HG03521 (cell line): ENCODE measurements around the gene GPR12.
"Not testable (repeated sequence)": the region's sequence is repeated elsewhere in the genome, so short reads cannot be mapped to it uniquely, and the experiment has no call there.

Source experiments
- ATAC-seq: cut with Tn5 transposase; IDR thresholded peaks from one replicate; pipeline ENCODE4 v1.9.1; 2021; ENCODE audit warnings: mild to moderate bottlenecking, moderate library complexity; ENCODE audit not compliant: unreplicated experiment

The GPR12 gene

GRCh38 chr13:26749285-26749684, 11.3 kb downstream of the GPR12 start:
- no peak for ATAC-seq

- no peak for ATAC-seq
These were observed 12.9 kb downstream of the GPR12 start for GRCh38 chr13:26747706-26748105.

- no peak for ATAC-seq
These were observed 16.6 kb downstream of the GPR12 start for GRCh38 chr13:26743971-26744370.

GRCh38 chr13:26742691-26743358, 17.8 kb downstream of the GPR12 start:
- no peak for ATAC-seq

GRCh38 chr13:26735677-26736076, 24.9 kb downstream of the GPR12 start:
- no peak for ATAC-seq

- no peak for ATAC-seq
These were observed 33.0 kb downstream of the GPR12 start for GRCh38 chr13:26727633-26728032.

- ATAC-seq, result no peak
These were observed 33.5 kb downstream of the GPR12 start for GRCh38 chr13:26727122-26727521.

- ATAC-seq, result no peak
These were observed 33.9 kb downstream of the GPR12 start for GRCh38 chr13:26726684-26727083.

- not testable (repeated sequence) for ATAC-seq
These were observed 37.0 kb downstream of the GPR12 start for GRCh38 chr13:26723620-26724019.

- no peak for ATAC-seq
These were observed 38.3 kb downstream of the GPR12 start for GRCh38 chr13:26722321-26722720.

GRCh38 chr13:26721251-26722121, 39.1 kb downstream of the GPR12 start:
- ATAC-seq, result no peak

- no peak for ATAC-seq
These were observed 41.1 kb downstream of the GPR12 start for GRCh38 chr13:26719356-26719945.

GRCh38 chr13:26718872-26719271, 41.7 kb downstream of the GPR12 start:
- ATAC-seq, result no peak

GRCh38 chr13:26718146-26718545, 42.4 kb downstream of the GPR12 start:
- no peak for ATAC-seq

GRCh38 chr13:26716984-26717383, 43.6 kb downstream of the GPR12 start:
- no peak for ATAC-seq

GRCh38 chr13:26713341-26713740, 47.2 kb downstream of the GPR12 start:
- ATAC-seq, result no peak

GRCh38 chr13:26711211-26711610, 49.4 kb downstream of the GPR12 start:
- no peak for ATAC-seq

- ATAC-seq, result no peak
These were observed 50.4 kb downstream of the GPR12 start for GRCh38 chr13:26710166-26710565.

GRCh38 chr13:26709461-26709860, 51.1 kb downstream of the GPR12 start:
- no peak for ATAC-seq

- no peak for ATAC-seq
These were observed 52.6 kb downstream of the GPR12 start for GRCh38 chr13:26708007-26708297.

GRCh38 chr13:26707122-26708006, 53.2 kb downstream of the GPR12 start:
- no peak for ATAC-seq
